HG02588 (cell line): ENCODE results near the gene RUNX2.

ENCODE experiments used
- ATAC-seq: cut with Tn5 transposase; IDR thresholded peaks from one replicate; pipeline ENCODE4 v1.9.1; 2021; ENCODE audit warnings: mild to moderate bottlenecking, moderate library complexity; ENCODE audit not compliant: unreplicated experiment

The RUNX2 gene

DNA sequence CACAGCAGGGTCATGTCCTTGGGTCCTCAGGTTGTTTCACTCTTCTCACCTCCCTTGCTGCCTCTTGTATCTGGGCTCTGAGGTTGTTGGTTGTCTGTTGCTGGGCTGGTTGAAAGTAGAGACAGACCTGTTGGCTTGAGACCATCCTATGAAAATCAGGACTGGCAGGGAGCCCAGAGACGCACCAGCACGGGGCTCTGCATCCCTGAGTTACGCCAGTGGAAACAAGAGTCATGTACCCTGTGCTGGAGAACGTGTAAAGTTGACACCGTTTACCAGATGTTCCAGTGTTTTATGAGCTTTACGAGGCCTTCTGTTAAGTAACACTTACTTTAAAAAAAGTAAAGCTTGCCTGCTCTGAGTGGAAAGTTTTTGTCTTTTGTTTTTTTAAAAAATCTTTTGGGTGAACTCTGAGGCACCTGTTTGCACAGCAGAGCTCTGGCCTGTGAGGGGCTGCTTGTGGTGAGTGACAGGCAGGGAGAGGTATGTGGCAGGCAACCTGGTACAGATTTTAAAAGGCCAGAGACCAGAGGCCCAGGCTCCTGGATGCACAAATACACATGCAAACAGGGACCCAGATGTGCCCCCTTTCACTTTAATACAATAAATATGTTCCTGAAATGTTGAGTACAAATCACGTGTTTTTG lies 309.6 kb downstream of the RUNX2 start:
- ATAC-seq = no peak

DNA sequence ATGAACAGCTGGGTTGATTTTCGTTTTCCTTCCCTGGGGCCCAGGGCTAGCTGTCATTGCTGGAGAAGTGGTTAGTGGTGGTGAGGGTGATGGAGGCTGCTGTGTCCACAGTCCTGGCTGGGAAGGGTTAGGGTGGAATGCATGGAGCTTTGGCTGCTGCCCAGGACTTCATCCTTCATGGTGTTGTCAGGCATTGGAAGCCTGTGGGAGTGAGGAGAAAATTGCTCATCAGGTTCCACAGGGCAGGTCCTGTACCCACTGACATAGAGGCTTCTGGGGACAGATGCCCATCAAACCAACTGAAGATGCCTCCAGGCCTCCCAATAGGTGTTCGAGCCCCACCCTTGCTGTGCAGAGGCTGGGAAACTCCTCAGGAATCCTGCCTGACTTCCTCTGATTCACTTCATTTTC lies 312.0 kb downstream of the RUNX2 start:
- ATAC-seq = no peak

DNA sequence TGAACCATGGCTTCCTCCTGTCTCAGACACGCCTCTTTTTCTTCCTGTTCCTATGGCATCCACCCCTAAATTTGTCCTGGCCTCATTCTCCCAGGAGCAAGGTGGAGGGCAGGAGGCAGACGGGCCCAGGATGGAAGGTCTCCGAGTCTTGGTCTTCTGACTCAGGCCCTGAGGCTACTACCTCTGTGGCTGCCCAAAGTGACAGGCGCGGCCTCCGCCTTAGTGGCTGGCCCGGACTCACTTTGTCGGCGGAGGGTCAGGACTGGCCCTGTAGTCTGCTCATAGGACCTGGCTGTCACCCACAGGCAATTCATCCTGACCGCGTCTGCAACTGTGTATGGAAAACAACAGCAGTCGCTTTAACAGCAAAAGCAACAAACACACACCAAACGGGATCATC lies 312.7 kb downstream of the RUNX2 start:
- no peak for ATAC-seq

DNA sequence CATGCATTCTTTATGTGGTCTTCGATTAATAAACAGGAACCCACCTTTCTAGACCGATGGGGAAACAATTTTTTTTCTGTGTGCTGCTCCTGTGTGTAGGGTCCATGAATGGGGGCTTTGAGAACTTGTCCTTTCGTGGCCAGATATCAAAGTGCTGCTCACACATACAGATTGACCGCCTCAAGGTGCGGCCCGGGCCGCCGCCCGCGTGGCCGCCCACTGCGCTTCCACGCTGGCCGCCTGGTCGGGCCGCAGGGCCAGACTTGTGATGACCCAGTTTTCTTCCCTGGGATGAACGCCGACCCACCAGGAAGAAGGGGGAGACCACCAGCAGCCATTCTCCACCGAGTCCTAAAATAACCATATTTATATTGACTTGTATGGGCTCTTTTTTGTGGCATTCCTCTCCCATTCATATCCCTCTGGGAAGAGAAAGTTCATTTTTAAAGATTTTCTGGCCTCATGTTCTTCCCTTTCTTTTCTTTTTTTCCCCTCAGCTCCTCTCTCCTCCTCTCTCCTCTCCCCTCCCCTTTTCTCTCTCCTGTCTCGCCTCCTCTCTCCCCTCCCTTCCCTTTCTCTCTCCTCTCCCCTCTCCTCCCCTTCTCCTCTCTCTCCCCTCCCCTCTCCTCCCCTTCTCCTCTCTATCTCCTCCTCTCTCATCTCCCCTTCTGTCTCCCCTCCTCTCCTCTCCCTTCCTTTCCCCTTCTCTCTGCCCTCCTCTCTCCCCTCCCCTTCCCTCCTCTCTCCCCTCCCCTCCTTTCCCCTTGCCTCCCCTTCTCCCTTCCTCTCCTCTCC lies 314.4 kb downstream of the RUNX2 start:
- ATAC-seq = no peak

DNA sequence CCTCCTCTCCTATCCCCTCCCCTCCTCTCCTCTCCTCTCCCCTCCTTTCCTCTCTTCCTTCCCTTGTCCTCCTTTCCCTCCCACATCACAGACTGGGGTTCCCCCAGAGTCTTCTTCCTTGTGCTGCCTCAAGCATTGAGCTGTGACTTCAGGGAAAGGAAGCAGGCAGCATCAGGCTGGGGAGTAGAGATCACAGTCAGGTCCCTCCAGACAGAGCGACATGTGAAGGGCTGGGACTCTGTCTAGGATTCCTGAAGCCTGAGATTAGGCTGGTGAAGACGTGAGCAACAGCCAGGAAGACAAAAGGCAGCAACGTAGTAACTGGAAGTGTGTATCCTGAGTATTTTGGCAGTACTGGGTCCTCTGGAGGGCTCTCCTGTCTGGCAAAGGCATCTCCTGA lies 315.0 kb downstream of the RUNX2 start:
- no peak for ATAC-seq

DNA sequence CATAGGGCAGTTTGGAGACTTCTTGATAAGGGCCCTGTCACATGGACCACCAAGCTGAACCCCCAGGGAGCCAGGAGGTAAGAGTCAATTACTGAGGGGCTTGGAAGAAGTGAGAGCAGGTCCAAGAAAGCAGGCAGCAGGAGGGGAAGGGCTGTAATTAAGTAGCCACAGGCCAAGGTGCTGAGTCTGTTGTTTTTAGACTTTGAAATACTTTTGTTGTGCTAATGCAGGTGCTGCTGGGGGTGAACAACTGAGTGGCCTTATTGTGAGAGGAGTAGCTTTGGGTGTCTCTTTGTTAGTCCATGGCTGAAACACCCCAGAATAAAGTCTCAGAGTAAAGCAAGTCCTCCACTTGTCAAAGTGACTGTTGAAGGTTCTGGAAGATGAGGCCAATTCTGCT lies 316.6 kb downstream of the RUNX2 start:
- no peak for ATAC-seq

DNA sequence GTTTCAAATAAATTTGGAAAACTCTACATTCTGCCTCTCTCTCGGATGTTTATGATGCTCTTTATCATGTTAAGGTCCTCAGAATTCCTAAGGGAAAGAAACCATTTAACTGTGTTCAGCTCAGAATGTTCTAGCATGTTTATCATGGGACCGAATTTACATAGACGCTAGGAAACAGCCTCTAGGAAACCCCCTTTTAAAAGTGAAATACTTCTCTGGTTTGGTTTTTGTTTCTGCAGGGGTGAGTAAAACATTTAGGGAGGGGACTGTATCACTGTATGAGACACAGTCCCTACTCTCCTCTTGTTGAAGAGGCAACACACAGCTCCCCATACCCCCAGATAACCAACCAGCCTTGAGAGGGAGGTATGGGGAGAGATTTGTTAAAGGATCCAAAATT lies 317.2 kb downstream of the RUNX2 start:
- peak; percentile 69 for ATAC-seq

DNA sequence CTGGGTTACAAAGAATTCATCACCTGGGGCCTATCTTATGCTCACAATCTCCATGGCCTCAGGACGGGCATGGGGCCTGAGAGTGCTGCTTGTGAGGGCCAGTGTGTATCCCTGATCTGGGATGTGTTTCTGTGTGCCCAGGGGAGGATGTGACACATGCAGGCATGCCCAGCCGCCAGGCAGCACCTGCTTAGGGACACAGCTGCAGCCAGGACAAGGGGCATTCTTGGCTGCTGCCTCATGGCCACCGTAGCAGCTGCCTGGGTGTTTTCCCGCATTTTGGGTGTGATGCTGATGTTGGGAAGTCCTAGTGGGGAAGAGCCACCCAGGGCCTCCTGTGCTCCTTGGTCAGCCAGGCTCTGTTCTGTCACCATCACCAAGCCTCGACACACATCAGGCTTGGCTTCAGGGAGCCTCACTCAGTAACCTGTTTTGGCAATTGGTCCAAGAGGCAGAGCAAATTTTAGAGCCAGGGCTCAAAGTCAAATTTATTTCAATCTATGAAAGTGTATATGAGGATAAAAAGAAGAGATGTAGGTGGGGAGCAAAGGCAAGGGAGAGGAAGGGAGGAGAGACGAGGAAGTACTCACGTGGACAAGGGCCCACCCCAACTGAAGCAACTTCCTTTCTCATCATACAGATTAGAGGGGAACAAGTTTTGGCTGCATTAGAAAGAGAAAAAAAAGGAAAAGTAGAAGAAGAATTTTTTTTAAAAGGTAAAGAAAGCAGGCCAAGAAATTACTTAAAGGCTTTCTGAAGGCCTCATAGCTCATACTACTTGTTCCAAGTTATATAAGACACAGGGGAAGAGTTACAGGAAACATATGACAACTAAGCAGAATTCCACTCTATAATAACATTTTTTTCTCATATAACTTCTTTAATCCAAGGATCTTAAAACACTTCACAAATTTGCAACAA lies 319.5 kb downstream of the RUNX2 start:
- no peak for ATAC-seq

DNA sequence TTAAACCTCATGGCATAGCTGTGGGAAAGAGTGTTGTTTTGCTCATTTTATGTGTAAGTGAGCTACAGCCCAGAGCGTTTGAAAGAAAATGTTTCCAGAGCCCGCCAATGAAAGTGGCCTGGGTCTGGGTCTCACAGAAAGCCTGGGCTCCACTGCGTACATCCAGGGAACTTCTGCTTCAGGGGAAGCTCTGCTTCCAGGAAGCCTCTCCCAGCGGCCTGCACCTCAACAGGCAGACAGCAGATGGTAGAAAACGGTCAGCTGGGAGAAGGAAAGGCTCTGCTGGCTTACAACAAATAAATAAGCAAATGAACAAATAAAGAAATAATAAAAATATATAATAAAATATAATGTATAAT lies 320.1 kb downstream of the RUNX2 start:
- ATAC-seq = no peak

DNA sequence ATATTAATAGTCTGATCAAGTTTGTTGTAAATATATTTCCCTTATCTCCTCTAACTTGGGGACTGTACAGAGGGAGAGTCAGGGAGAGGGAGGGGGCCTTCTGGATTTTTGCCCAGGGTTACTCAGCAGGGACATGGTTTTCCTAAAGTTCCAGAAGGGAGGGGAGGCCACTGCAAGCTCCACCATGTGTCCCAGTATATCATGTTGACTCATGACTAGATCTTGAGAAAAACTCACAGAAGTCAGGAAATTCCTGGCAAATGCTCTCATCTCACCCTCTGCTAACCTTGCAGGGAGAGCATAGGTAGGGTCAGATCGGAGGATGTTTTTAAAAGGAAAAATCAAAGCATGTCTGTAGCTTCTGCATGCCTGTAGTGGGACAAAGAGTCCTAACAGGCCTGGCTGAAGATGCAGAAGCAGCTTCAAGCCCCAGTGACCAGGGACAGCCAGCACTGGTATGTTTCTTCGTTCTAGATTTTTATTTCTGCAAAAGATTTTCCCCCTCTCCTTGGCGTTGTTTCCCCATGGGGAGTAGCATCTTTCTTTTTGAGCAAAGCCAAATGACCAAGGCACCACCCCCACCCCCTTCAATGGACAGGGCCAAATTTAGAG lies 322.5 kb downstream of the RUNX2 start:
- no peak for ATAC-seq

DNA sequence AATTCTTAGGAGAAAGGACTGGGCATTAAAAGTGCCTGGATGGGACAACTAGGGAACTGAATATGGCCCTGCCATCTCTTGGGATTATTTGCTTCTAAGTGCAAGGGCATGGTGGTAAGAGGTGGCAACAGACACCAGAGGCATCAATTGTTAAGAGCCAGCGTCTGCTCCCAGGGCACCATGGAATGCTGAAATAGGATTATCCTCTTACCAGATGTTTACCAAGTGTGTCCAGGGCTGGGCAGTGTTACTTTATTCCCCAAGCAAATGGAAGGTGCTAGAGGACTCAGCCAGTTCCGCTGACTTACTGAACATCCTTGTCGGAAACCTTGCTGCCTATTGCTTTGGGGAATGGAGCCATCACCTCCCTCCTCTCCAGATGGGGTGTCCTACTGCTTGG lies 323.2 kb downstream of the RUNX2 start:
- no peak for ATAC-seq

DNA sequence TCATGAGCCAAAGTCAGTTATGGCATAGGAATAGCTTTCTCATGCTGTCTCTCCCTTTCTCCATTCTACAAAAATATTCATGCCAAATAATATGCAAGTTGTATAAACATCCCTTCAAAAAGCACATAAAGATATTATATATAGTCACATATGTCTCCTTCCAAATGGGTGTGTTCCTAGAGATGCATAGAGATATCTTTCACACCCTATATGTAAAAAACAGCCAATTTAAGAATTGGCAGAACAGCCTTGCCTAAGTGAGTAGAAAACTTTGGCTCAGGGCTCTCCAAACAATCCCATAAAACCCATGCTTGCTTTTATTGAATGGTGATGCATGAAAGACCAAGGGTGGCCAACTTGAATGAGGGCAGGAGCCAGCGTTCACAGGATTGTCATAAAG lies 324.3 kb downstream of the RUNX2 start:
- ATAC-seq = no peak

DNA sequence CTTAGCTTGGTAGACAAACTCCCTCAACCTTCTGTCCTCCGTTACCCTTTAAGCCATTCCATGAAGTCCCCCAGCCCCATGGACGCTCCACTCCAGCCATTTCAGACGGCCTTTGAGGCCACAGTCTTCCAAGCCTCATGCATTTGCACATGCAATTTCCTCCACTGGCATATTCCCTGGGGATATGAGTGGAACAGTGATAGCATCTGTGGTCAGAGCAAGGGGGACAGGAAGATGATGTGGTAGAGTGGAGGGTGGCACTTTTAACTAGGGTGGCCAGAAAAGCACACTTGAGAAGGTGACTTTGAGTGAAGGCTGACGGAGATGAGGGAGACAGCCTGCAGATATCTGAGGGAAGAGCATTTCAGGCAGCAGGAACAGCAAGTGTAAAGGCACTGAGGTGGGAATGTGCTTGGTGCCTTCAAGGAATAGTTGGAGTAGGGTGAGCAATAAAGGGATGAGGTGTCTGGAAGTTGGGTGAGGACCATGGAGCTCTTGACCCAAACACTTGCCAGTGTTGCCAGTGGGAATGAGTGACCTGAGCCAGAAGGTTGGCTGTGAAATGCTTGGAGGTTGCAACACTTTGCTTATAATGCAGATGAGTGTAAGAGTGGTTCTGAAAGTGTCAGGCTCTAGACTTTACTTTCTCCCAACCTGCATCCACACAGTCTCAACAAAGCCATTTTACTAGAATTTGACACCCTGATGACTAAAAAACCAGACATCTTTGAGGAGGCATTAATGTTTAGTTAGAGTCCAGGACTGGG lies 325.2 kb downstream of the RUNX2 start:
- no peak for ATAC-seq

DNA sequence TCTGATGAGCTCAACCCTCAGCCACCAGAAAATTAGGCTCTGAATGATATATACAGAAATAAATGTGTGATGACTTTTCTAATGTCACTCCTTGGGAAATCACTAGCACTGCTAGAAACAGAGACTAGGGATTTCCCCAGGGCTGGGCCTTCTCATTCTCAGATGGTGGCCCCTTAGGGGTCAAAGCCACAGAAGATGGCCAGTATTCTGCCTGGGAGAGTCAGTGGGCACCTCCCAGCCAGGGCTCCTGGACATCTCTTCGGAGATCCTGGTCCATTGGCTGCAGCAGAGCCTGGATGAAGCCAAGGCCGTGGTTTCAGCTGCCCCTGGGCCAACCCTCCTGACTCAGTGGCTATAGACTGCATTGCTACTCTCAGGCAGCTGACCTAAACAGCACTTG lies 326.5 kb downstream of the RUNX2 start:
- no peak for ATAC-seq

DNA sequence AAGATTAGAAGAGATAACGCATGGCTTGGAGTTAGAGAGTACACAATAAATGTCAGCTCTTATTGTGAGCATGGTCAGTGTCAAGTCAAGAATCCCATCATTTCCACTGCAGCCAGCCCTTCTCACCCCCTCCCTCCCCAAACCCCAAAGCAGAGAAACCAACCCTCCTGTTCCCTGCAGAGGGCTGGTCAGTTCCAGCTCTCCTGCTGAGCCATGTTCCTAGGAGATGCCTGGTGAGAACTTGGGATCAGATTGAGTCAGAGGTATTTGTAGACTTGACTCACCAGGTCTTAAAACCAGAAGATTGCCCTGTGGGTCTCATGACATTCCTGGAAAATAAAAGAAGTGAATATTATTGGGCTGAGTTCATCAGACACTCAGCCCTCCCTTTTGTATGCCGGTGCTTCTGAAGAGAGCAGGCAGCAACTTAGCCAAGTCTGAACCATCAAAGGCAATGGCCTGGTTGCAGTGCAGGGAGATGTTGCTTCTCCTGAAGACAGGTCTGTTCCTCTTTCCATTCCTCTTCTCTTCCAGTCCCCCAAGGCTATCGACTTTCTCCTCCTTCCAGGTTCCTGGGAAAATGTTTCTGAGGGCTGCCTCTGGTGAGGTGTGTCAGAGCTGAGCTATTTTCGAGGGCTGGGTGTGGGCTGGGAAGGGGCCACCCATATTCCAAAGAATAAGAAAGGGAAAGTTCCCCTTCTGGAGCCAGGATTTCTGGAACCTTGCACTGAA lies 327.8 kb downstream of the RUNX2 start:
- ATAC-seq = no peak

DNA sequence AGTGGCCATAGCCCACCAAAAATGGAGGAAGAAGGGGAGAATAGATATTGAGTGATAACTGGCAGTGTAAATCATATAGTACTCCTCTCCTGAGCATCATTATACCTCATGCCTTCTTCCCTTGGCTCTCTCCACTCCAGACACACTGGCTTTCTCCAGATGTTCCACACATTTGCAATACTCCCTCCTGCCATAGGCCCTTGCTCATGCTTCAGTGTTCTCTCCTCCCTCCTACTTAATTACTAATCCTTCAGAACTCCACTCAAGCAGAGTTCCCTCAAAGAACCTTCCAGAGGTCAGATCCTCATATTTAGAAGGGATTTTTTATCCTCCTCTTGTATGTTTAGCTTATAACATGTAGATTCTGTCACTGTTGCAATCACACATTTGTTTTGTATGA lies 329.1 kb downstream of the RUNX2 start:
- ATAC-seq = no peak

DNA sequence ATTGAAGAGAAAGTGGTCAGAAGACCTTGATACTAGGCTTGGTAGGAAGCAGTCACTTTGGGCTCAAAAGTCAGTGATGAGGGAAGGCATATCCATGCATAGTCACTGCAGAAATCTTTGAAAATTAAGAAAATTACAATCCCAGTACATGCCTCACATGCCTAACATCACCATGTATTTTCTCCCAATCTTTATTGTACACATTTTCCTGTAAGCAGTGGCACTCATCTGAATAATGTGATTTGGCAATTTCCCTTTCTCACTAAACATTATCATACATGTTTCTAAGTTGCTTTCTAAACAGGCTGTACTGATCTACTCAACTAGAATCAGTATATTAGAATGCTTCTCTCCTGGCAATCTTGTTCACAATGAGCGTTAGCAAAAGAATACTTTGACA lies 330.3 kb downstream of the RUNX2 start:
- ATAC-seq = no peak

DNA sequence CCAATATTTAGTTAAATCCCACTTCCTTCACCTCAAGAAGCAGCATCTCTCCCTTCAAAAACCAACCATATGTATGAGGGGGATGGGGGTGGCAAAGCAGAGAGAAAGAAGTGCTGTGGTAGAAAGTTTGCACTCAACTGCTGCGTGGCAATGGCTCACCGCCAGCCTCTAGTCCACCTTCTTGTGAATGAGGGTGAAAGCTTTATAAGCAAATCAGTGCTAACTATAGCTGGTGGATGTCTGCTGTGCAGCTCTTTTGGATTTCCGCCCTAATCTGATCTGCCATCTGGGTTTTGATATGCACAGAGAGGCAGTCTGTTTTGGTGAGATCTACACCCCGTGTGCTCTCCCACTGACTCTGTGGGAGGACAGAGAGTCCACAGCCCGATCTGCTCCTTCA lies 330.8 kb downstream of the RUNX2 start:
- no peak for ATAC-seq

DNA sequence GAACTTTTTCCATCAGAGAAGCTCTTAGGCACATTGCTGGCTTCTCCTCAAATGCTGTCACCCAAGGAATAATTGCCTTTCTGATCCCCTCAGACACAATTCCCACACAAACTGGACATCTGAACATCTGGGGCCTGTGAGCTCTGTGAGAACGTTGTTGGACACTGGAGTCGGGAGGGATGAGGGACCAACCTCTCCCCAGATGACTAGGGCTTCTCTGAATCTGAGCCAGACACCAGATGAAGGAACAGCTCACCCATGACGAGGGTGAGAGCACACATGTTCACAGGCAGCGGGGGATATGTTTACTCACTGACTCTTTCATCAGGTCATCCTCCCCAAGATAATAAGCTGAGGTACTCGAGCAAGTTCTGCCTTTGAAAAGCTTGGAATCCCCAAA lies 333.5 kb downstream of the RUNX2 start:
- no peak for ATAC-seq
